Embryonic facial prominence (tissue), 1 donor: Measurements from ENCODE around the gene CLBA1.
"Not testable (repeated sequence)": the region's sequence is repeated elsewhere in the genome, so short reads cannot be mapped to it uniquely, and the experiment has no call there.

Experiments used
- DNase-seq: peaks from one replicate; pipeline ENCODE4 v3.0.0-alpha.2; 2016; ENCODE audit errors: extremely low spot score

The CLBA1 gene

DNA sequence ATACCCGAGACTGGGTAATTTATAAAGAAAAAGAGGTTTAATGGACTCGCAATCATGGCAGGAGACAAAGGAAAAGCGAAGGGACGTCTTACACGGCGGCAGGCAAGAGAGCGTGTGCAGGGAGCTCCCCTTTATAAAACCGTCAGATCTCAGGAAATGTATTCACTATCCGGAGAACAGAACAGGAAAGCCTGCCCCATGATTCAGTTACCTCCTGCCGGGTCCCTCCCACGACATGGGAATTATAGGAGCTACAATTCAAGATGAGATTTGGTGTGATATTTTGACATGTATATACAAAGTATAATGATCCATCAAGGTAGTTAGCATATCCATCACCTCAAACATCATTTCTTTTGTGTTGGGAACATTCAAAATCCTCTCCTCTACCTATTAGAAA lies 37.6 kb downstream of the CLBA1 start:
- DNase-seq: no peak

DNA sequence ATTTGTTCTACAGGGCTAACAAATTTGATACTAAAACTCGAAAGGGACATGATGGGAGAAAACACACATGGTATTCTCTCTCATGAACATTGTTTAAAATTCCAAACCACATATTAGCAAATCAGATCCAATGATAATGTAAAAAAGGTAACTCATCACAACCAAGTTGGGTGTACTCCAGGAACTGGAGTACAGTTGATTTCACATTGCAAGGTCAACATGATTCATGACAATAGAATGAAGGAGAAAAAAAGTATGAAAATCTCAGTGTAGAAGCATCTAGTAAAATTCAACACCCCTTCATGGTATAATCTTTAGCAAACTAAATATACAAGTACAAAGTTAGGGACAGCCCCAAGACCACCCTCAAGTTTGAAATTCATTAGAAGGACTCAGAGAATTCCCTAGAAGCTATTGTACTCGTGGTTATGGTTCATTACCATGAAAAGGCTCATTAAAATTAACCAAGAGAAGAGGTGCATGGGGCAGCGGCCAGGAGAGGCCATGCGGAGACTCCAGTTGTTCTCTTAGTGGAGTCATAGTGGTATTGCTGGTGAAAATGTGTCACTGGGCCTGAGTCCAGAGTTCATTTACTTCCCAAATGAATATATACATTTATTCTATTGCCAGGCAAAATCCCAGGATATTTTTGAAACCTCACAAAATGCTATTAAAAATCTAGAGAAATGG lies 38.3 kb downstream of the CLBA1 start:
- no peak for DNase-seq

DNA sequence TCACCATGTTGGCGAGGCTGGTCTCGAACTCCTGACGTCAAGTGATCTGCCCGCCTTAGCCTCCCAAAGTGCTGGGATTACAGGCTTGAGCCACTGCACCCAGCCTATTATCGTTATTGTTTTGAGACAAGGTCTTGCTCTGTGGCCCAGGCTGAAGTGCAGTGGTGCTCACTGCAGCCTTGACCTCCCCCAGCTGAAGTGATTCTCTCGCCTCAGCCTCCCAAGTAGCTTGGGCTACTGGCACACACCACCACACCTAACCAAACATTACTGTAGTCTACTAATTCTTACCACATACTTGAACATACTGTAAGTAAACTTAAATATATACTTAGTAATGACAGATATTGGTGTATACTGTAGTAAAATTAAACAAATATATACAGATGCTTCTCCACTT lies 39.8 kb downstream of the CLBA1 start:
- DNase-seq: no peak

- DNase-seq: no peak
Measured at GRCh38 chr14:105026033-105026785, 40.6 kb downstream of the CLBA1 start.

- no peak for DNase-seq
Measured at GRCh38 chr14:105026802-105027563, 41.4 kb downstream of the CLBA1 start.

DNA sequence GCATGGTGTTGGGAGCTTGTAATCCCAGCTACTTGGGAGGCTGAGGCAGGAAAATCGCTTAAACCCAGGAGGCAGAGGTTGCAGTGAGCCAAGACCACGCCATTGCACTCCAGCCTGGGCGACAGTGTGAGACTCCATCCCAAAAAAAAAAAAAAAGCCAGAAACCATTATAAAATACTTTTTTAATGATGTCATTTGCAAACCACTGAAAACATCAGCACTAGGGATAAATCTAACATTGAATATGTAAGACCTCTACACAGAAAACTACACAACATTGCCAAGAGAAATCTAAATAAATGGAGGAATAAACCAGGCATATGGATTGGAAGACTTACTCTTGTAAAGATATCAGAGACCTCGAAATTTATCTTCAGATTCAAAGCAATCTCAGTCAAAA lies 42.1 kb downstream of the CLBA1 start:
- not testable (repeated sequence) for DNase-seq

DNA sequence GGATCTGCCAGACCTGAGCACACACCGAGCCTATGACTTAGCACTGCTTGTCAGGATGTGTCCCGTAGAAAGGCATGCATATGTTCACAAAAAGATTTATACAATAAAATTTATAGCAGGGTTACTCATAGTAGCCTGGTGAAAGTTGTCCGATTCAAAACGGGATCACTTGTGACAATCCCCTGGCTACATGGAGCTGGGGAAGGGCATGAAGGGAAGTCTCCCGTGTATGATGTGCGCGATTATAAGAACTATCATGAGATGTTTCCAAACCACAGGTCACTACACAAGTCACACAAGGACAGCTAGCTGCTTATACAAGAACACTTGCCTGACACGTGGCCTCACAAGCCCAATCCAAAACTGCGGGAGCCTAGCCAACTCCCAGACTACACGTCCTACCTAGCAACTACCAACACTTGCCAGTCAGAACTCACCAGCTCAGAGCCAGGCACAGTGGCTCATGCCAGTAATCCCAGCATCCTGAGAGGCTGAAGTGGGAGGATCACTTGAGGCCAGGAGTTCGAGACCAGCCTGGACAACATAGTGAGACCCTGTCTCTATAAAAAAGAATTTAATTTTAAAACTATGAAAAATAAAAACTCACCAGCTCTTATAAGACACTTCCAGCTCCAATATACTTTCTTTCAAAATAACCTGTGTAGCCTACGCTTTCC lies 42.8 kb downstream of the CLBA1 start:
- no peak for DNase-seq

DNA sequence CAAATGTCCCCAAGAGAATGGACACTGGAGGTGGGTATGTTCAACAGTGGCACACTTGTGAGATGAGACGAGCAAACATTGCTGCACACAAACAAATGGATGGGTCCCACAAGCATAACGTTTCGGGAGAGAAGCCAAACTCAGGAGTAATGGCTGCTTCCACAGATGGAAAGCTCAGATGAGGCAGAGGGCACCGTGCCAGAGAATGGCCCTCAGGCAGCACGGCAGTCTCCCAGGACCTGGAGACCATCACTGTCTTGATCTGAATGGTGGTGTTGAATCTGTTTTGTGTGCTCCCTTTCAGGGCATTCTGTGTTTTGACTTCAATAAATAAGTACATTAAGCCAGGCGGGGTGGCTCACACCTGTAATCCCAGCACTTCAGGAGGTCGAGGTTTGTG lies 43.8 kb downstream of the CLBA1 start:
- DNase-seq: no peak

DNA sequence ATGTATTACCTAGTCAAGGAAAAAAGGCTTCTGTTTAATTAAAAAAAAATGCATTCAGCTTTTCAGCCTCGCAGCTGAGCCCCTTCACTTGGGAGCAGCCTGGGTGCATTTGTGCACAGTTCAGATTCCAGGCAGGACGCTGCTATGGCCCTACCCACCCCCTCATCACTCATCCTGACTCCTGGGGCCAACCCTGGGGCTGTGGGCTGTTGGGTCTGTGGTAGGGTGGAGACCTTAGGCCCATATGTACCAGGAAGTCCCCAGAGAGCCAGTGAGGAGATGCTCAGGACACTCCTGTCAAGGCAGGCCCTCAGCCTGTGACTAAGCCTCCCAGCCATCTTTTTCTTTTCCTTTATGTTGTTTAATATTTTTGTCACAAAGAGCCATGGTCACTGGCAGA lies 44.6 kb downstream of the CLBA1 start:
- DNase-seq: no peak

GRCh38 chr14:105030836-105031396 lies 45.3 kb downstream of the CLBA1 start:
- no peak for DNase-seq

GRCh38 chr14:105032451-105032901 lies 46.9 kb downstream of the CLBA1 start:
- not testable (repeated sequence) for DNase-seq

DNA sequence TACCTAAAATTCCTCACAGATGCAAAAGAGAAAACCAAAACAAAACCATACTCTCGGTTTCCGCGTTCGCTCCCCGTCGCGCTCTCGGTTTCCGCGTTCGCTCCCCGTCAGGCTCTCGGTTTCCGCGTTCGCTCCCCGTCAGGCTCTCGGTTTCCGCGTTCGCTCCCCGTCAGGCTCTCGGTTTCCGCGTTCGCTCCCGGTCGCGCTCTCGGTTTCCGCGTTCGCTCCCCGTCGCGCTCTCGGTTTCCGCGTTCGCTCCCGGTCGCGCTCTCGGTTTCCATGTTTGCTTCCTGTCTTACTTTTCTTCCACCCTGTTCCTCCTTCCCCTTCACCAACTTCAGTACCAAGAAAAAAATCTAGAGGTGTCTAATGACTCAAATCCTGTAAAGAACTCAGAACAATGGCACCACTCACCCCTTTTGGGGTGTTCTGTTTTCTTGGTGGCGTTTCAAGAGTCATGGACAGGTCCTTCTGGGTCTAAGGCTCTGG lies 47.9 kb downstream of the CLBA1 start:
- DNase-seq: not testable (repeated sequence)

- DNase-seq: no peak
Measured at GRCh38 chr14:105034315-105035039, 48.9 kb downstream of the CLBA1 start.

DNA sequence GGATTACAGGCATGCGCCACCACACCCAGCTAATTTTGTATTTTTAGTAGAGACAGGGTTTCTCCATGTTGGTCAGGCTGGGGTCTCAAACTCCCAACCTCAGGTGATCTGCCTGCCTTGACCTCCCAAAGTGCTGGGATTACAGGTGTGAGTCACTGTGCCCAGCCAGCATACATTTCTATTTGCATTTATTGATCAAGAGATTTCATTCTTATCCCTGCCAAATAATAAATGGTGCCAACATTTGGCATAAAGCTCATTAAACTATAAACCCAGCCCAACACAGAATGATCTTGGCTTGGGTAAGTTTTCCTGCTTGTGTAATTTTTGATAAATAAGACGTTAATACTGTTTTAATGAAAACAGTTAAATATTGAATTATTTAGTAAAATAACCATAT lies 50.0 kb downstream of the CLBA1 start:
- DNase-seq: not testable (repeated sequence)

GRCh38 chr14:105039458-105040205 lies 54.0 kb downstream of the CLBA1 start:
- DNase-seq: no peak

- DNase-seq: no peak
Measured at GRCh38 chr14:105041841-105042765, 56.5 kb downstream of the CLBA1 start.

GRCh38 chr14:105042813-105043212 lies 57.2 kb downstream of the CLBA1 start:
- no peak for DNase-seq

GRCh38 chr14:105043641-105044040 lies 58.1 kb downstream of the CLBA1 start:
- DNase-seq: no peak
